Loucy (cell line): Measurements from ENCODE around the gene SCN8A.

Experiments used
- H2AFZ ChIP-seq: fragments of 200-600 bp; sonication (generic); 2 replicates; pipeline ENCODE4 v1.6.0; 2016; ENCODE audit warnings: antibody characterized with exemption, mild to moderate bottlenecking, low read length, moderate library complexity
- H3F3A ChIP-seq: fragments of 200-600 bp; 2 replicates; pipeline ENCODE4 v1.6.0; 2016; ENCODE audit warnings: antibody characterized with exemption, low read depth, mild to moderate bottlenecking
- H3K27me3 ChIP-seq: fragments of 200-600 bp; sonication (generic); 2 replicates; pipeline ENCODE4 v1.6.1; 2014; ENCODE audit warnings: low read length, mild to moderate bottlenecking; ENCODE audit not compliant: insufficient read depth, poor library complexity, severe bottlenecking
- H3K36me3 ChIP-seq: fragments of 200-600 bp; sonication (generic); 2 replicates; pipeline ENCODE4 v1.6.1; 2016; ENCODE audit warnings: low read length; ENCODE audit not compliant: insufficient read depth
- H3K4me1 ChIP-seq: fragments of 200-600 bp; sonication (generic); 2 replicates; pipeline ENCODE4 v1.5.1; 2014; ENCODE audit warnings: low read length, mild to moderate bottlenecking; ENCODE audit not compliant: insufficient read depth, poor library complexity, severe bottlenecking
- H3K4me2 ChIP-seq: fragments of 200-600 bp; sonication (generic); 2 replicates; pipeline ENCODE4 v1.6.0; 2014; ENCODE audit warnings: antibody characterized with exemption, low read length, low read depth, mild to moderate bottlenecking; ENCODE audit not compliant: poor library complexity, severe bottlenecking
- H3K4me3 ChIP-seq: fragments of 200-600 bp; sonication (generic); 2 replicates; pipeline ENCODE4 v1.5.1; 2014; ENCODE audit warnings: low read length, mild to moderate bottlenecking, mixed read lengths; ENCODE audit not compliant: poor library complexity, severe bottlenecking
- H3K79me2 ChIP-seq: fragments of 200-600 bp; sonication (generic); 2 replicates; pipeline ENCODE4 v1.6.1; 2014; ENCODE audit warnings: low read length; ENCODE audit not compliant: insufficient read depth
- H3K9ac ChIP-seq: fragments of 200-600 bp; sonication (generic); 2 replicates; pipeline ENCODE4 v1.6.0; 2014; ENCODE audit warnings: mild to moderate bottlenecking, low read depth, low read length, moderate library complexity; ENCODE audit not compliant: poor library complexity, severe bottlenecking
- H3K9me2 ChIP-seq: fragments of 200-600 bp; sonication (generic); replicated peaks from 2 replicates; pipeline ENCODE4 v1.6.1; 2016; ENCODE audit warnings: low read depth, low read length, mixed read lengths
- H3K9me3 ChIP-seq: fragments of 200-600 bp; sonication (generic); 2 replicates; pipeline ENCODE4 v1.6.1; 2014; ENCODE audit warnings: mild to moderate bottlenecking, antibody characterized with exemption, low read length, low read depth; ENCODE audit not compliant: insufficient read depth
- H4K20me1 ChIP-seq: fragments of 200-600 bp; sonication (generic); 2 replicates; pipeline ENCODE4 v1.6.0; 2014; ENCODE audit warnings: antibody characterized with exemption, low read length, mild to moderate bottlenecking; ENCODE audit not compliant: insufficient read depth, poor library complexity, severe bottlenecking
- CTCF ChIP-seq: fragments of 200-600 bp; sonication (generic); conservative IDR thresholded peaks from 2 replicates; pipeline ENCODE4 v1.5.1; 2014; ENCODE audit warnings: mild to moderate bottlenecking, antibody characterized with exemption, low read length
- EZH2phosphoT487 ChIP-seq: fragments of 200-600 bp; IDR thresholded peaks from 2 replicates; pipeline ENCODE4 v1.6.1; 2018; ENCODE audit warnings: antibody characterized with exemption, mild to moderate bottlenecking, moderate library complexity, borderline replicate concordance

SCN8A gene

GRCh38 chr12:51818086-51818485 is 227.1 kb downstream of the SCN8A start:
- peaks cover 8% of the 10 kb centered on the region for H4K20me1 ChIP-seq
- peaks cover 35% of the 10 kb centered on the region; the same call in 1 of the 2 replicates for H3K79me2 ChIP-seq
- no peak overlapping the region for H3K4me2 ChIP-seq
- no peaks in the 10 kb centered on the region for H3K9me2 ChIP-seq
- H3K27me3 ChIP-seq: no peaks in the 10 kb centered on the region
- H3K4me1 ChIP-seq: peaks cover 23% of the 10 kb centered on the region
- 0 out of 2 replicates have a peak, but pooled peaks cover 6% of the 10 kb centered on the region for H3F3A ChIP-seq
- no peak overlapping the region for H3K9ac ChIP-seq
- no peaks in the 10 kb centered on the region for H3K9me3 ChIP-seq
- TF ChIP-seq CTCF (no peak), EZH2phosphoT487 (no peak)
- H3K4me3 ChIP-seq: no peak overlapping the region
- H3K36me3 ChIP-seq: no peaks in the 10 kb centered on the region
- H2AFZ ChIP-seq: no peak overlapping the region

- H3F3A ChIP-seq: 0 out of 2 replicates have a peak, but pooled peaks cover 6% of the 10 kb centered on the region
- no peak overlapping the region for H3K9ac ChIP-seq
- TF ChIP-seq CTCF: no peak
- TF ChIP-seq EZH2phosphoT487: no peak
- no peaks in the 10 kb centered on the region for H3K27me3 ChIP-seq
- no peak overlapping the region for H2AFZ ChIP-seq
- no peaks in the 10 kb centered on the region for H3K9me3 ChIP-seq
- H3K9me2 ChIP-seq: no peaks in the 10 kb centered on the region
- peaks cover 35% of the 10 kb centered on the region; the same call in 1 of the 2 replicates for H3K79me2 ChIP-seq
- no peak overlapping the region for H3K4me3 ChIP-seq
- H3K4me2 ChIP-seq: no peak overlapping the region
- peaks cover 8% of the 10 kb centered on the region for H4K20me1 ChIP-seq
- H3K4me1 ChIP-seq: peaks cover 25% of the 10 kb centered on the region
- no peaks in the 10 kb centered on the region for H3K36me3 ChIP-seq
These were observed 227.7 kb downstream of the SCN8A start for GRCh38 chr12:51818566-51819300.

GRCh38 chr12:51819736-51820525 is 228.9 kb downstream of the SCN8A start:
- TF ChIP-seq CTCF (no peak), EZH2phosphoT487 (no peak)
- Histone ChIP-seq H3K9me3 (no peaks in the 10 kb centered on the region), H3K36me3 (no peaks in the 10 kb centered on the region), H4K20me1 (peaks cover 8% of the 10 kb centered on the region), H3K79me2 (peaks cover 35% of the 10 kb centered on the region; the same call in 1 of the 2 replicates), H3K27me3 (no peaks in the 10 kb centered on the region), H2AFZ (peak overlapping the region; percentile 89), H3K4me2 (peak overlapping the region; percentile 76), H3K9ac (peak overlapping the region; percentile 68), H3K9me2 (no peaks in the 10 kb centered on the region), H3F3A (0 out of 2 replicates have a peak, but pooled peaks cover 6% of the 10 kb centered on the region), H3K4me1 (peaks cover 25% of the 10 kb centered on the region), H3K4me3 (peak overlapping the region; percentile 98)
